MCF 10A (cell line): ENCODE measurements around the gene TAB2. TPM values are rescaled to one million over a fixed set of nuclear protein-coding genes. Genes with fewer than 3 reads are reported as not detected.

ENCODE experiments used
- BruUV-seq: library from RNA; stranded (reverse); fragments of 400-500 nt; replicated peaks from 2 replicates; lab custom pipeline; 2021; lab: Mats Ljungman, UMichigan
- CTCF ChIA-PET: fragments of 300-600 bp; sonication (Branson Sonifier 250); formaldehyde crosslinking; extraction: SDS; loops from one replicate; lab custom pipeline; 2021; ENCODE audit warnings: antibody characterized with exemption, inconsistent platforms; lab: Yijun Ruan, JAX
- POLR2A ChIA-PET: fragments of 300-600, 350-650 bp; sonication (Branson Sonifier 250); formaldehyde crosslinking; extraction: SDS; loops from one replicate; lab custom pipeline; 2020; ENCODE audit warnings: antibody characterized with exemption, inconsistent platforms; lab: Yijun Ruan, JAX
- DNase-seq: peaks from one replicate; pipeline ENCODE4 v3.0.0-alpha.2; 2018; ENCODE audit not compliant: unreplicated experiment
- H3K27ac Mint-ChIP-seq: one replicate; pipeline ENCODE4 v1.8.0; 2022; ENCODE audit warnings: mild to moderate bottlenecking, low read depth, mixed read lengths; ENCODE audit not compliant: unreplicated experiment
- H3K27me3 Mint-ChIP-seq: one replicate; pipeline ENCODE4 v1.8.0; 2022; ENCODE audit warnings: mixed read lengths; ENCODE audit not compliant: insufficient read depth, unreplicated experiment
- H3K36me3 Mint-ChIP-seq: one replicate; pipeline ENCODE4 v1.8.0; 2022; ENCODE audit warnings: mild to moderate bottlenecking, moderate library complexity, mixed read lengths; ENCODE audit not compliant: insufficient read depth, unreplicated experiment
- H3K4me1 Mint-ChIP-seq: one replicate; pipeline ENCODE4 v1.8.0; 2022; ENCODE audit warnings: mixed read lengths; ENCODE audit not compliant: insufficient read depth, unreplicated experiment
- H3K4me3 Mint-ChIP-seq: one replicate; pipeline ENCODE4 v1.8.0; 2022; ENCODE audit warnings: mild to moderate bottlenecking, moderate library complexity, mixed read lengths; ENCODE audit not compliant: unreplicated experiment
- H3K9me3 Mint-ChIP-seq: one replicate; pipeline ENCODE4 v1.8.0; 2022; ENCODE audit warnings: mixed read lengths; ENCODE audit not compliant: unreplicated experiment
- CTCF ChIP-seq: fragments of 200-600 bp; IDR thresholded peaks from one replicate; pipeline ENCODE4 v1.8.0; 2022; ENCODE audit warnings: antibody characterized with exemption, mild to moderate bottlenecking; ENCODE audit not compliant: unreplicated experiment
- intact Hi-C: fragments of 100-400 bp; cut with micrococcal nuclease; formaldehyde crosslinking; loops from 2 replicates; pipeline ENCODE4 v1.14.1; 2022
- total RNA-seq: library from RNA; stranded (reverse); gene quantifications from 2 replicates; pipeline ENCODE4 v1.2.3, GENCODE V29; 2022

Gene TAB2
- total RNA-seq, 1 experiment from 2014 or later, result 76.4 TPM

DNA sequence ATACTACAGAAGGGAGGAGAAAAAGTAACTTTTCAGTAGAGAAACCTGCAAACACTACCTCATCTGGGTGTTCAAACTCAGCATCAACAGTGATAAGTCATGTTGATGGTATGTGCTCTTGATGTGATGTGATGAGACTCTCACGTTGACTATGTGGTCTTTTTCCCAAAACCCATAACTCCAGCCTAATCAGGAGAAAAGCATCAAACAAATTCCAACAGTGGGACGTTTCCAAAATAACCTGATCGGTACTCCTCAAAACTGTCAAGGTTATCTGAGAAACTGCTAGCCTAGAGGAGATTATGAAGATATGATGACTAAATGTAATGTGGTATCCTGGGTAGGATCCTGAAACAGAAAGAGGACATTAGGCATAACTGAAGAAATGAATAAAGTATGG lies 41.9 kb upstream of the TAB2 start:
- ChIA-PET POLR2A (no interaction called here), CTCF (no interaction called here)
- Mint-ChIP-seq H3K9me3 (no peaks in the 10 kb centered on the region), H3K27ac (no peak overlapping the region), H3K4me3 (no peak overlapping the region), H3K4me1 (no peaks in the 10 kb centered on the region), H3K27me3 (no peaks in the 10 kb centered on the region), H3K36me3 (no peaks in the 10 kb centered on the region)
- DNase-seq, result no peak
- intact Hi-C loops, result no loop called here
- TF ChIP-seq CTCF, result no peak
- no TSS peak for BruUV-seq

DNA sequence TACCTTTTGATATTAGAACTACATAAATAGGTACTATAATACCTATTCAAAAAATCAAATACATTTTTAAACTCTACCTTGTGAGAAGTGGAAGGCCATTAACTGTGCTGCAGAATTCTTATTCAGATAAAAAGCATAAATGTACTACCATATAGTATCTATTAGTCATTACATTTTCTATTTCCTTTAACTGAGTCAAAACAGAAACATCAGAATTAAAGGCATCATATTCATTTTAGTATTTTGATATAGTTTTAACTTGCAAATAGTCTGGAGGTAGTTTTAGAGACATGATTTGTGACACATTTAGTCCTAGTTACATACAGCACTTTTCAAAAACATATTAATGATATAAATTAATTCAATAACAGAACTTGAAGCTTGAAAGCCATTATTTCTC lies 39.9 kb upstream of the TAB2 start:
- BruUV-seq, result no TSS peak
- intact Hi-C loops, result no loop called here
- no peak overlapping the region for H3K27ac Mint-ChIP-seq
- no peaks in the 10 kb centered on the region for H3K4me1 Mint-ChIP-seq
- CTCF ChIA-PET, result interaction anchor here (1.9 kb wide), 1 partner anchor 154 kb away, joined by 4 read pairs; no protein-coding TSS in a partner anchor
- no peak for TF ChIP-seq CTCF
- POLR2A ChIA-PET, result interaction anchor here (1.6 kb wide), 1 partner anchor 9 kb away, joined by 5 read pairs; no protein-coding TSS in a partner anchor
- no peaks in the 10 kb centered on the region for H3K36me3 Mint-ChIP-seq
- no peak for DNase-seq
- no peaks in the 10 kb centered on the region for H3K9me3 Mint-ChIP-seq
- no peaks in the 10 kb centered on the region for H3K27me3 Mint-ChIP-seq
- no peak overlapping the region for H3K4me3 Mint-ChIP-seq

DNA sequence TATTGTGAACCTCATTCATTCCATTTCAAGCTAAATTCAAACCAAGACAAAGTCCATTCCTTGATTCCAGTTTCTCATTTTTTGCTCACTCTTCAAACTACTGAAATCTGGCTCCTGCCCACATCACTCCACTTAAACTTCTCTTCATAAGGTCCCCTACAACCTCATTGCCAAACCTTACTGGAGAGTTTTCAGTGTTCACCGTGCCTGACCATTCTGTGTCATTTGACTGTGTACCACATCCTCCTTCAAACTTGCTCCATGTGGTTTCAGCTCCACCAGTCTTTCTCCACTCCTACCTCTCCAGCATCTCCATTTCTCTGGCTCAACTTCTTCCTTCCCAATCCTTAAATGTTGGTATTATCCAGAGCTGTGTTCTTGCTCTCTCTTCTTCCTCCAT lies 38.5 kb upstream of the TAB2 start:
- Mint-ChIP-seq H3K4me1 (no peaks in the 10 kb centered on the region), H3K36me3 (no peaks in the 10 kb centered on the region), H3K4me3 (no peak overlapping the region), H3K27me3 (no peaks in the 10 kb centered on the region), H3K27ac (no peak overlapping the region), H3K9me3 (no peaks in the 10 kb centered on the region)
- CTCF ChIA-PET, result interaction anchor here (1.9 kb wide), 1 partner anchor 153 kb away, joined by 4 read pairs; no protein-coding TSS in a partner anchor
- intact Hi-C loops, result no loop called here
- TF ChIP-seq CTCF, result no peak
- DNase-seq, result no peak
- BruUV-seq, result no TSS peak
- POLR2A ChIA-PET, result interaction anchor here (1.1 kb wide), 1 partner anchor 8 kb away, joined by 4 read pairs; no protein-coding TSS in a partner anchor

- Mint-ChIP-seq H3K36me3 (no peaks in the 10 kb centered on the region), H3K4me3 (no peak overlapping the region), H3K9me3 (no peaks in the 10 kb centered on the region), H3K27ac (no peak overlapping the region), H3K4me1 (no peaks in the 10 kb centered on the region), H3K27me3 (no peaks in the 10 kb centered on the region)
- POLR2A ChIA-PET, result no interaction called here
- intact Hi-C loops, result no loop called here
- CTCF ChIA-PET, result interaction anchor here (0.6 kb wide), 1 partner anchor 181 kb away, joined by 3 read pairs; no protein-coding TSS in a partner anchor
- DNase-seq, result no peak
- no peak for TF ChIP-seq CTCF
- BruUV-seq, result no TSS peak
Measured at GRCh38 chr6:149284904-149285303, 32.6 kb upstream of the TAB2 start.
